Progenitor cell of endocrine pancreas (in vitro differentiated cells): ENCODE data around the gene NACAD. TPM values are rescaled to one million over a fixed set of nuclear protein-coding genes. Genes with fewer than 3 reads are reported as not detected.
A peak's percentile ranks its signal among the peaks of the same experiment; 100 is the strongest.

Experiments used
- DNase-seq: peaks from one replicate; pipeline ENCODE4 v3.0.0; 2021; ENCODE audit warnings: low spot score; ENCODE audit not compliant: unreplicated experiment
- H3K27ac Mint-ChIP-seq: 2 replicates; pipeline ENCODE4 v1.8.0; 2021; ENCODE audit warnings: mild to moderate bottlenecking, moderate library complexity, mixed read lengths
- H3K27me3 Mint-ChIP-seq: 2 replicates; pipeline ENCODE4 v1.8.0; 2021; ENCODE audit warnings: mixed read lengths
- H3K36me3 Mint-ChIP-seq: 2 replicates; pipeline ENCODE4 v1.8.0; 2022; ENCODE audit warnings: mixed read lengths; ENCODE audit not compliant: insufficient read depth
- H3K4me1 Mint-ChIP-seq: 2 replicates; pipeline ENCODE4 v1.8.0; 2021; ENCODE audit warnings: low read depth, mixed read lengths
- H3K4me3 Mint-ChIP-seq: 2 replicates; pipeline ENCODE4 v1.8.0; 2021; ENCODE audit warnings: low read depth, mild to moderate bottlenecking, moderate library complexity, mixed read lengths
- H3K9me3 Mint-ChIP-seq: 2 replicates; pipeline ENCODE4 v1.8.0; 2021; ENCODE audit warnings: low read depth, mixed read lengths
- CTCF ChIP-seq: fragments of 200-600 bp; sonication (generic); IDR thresholded peaks from one replicate; pipeline ENCODE4 v1.5.0; 2021; ENCODE audit warnings: antibody characterized with exemption, mild to moderate bottlenecking; ENCODE audit not compliant: unreplicated experiment
- total RNA-seq: library from RNA; stranded (reverse); gene quantifications from 2 replicates; pipeline ENCODE4 v1.2.1, GENCODE V29; 2021

The NACAD gene
- total RNA-seq, 1 donor from 2014 or later = 11.7 TPM

GRCh38 chr7:45092100-45092930 lies 3.5 kb upstream of the NACAD start:
- Mint-ChIP-seq H3K27ac (no peak overlapping the region), H3K4me3 (no peak overlapping the region), H3K9me3 (no peaks in the 10 kb centered on the region), H3K4me1 (no peaks in the 10 kb centered on the region), H3K27me3 (peaks cover 26% of the 10 kb centered on the region), H3K36me3 (no peaks in the 10 kb centered on the region)
- no peak for DNase-seq
- TF ChIP-seq CTCF = no peak

DNA sequence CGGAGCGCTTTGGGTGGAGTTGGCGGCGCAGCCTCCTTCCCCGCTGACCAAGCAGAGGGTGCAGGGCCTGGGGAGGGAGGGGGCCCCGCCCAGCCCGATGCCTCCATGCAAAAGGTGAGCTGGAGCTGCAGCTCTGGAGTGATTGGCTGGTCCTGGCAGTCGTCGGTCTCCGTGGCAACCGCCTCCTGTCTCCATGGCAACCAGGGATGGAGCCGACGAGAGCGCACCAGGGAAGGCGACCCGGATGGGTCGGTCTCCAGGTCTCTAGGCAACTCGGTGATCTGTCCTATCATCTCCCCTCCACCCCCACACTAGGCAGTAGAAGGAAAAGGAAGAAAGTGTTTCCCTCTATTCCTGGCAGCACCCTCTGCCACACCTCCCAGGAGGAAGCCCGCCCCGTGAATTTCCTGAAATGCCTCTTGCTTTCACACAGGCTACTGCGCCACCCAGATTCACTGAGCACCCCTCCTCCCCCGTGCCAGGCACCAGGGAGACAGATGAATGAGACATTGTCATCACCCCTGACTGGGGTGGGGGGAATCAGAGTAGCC lies 647 bp upstream of the NACAD start:
- TF ChIP-seq CTCF = no peak
- H3K36me3 Mint-ChIP-seq = no peaks in the 10 kb centered on the region
- peak; percentile 67 for DNase-seq
- no peaks in the 10 kb centered on the region for H3K4me1 Mint-ChIP-seq
- peak overlapping the region; percentile 73 for H3K4me3 Mint-ChIP-seq
- no peak overlapping the region for H3K27ac Mint-ChIP-seq
- no peaks in the 10 kb centered on the region for H3K9me3 Mint-ChIP-seq
- peaks cover 31% of the 10 kb centered on the region for H3K27me3 Mint-ChIP-seq

DNA sequence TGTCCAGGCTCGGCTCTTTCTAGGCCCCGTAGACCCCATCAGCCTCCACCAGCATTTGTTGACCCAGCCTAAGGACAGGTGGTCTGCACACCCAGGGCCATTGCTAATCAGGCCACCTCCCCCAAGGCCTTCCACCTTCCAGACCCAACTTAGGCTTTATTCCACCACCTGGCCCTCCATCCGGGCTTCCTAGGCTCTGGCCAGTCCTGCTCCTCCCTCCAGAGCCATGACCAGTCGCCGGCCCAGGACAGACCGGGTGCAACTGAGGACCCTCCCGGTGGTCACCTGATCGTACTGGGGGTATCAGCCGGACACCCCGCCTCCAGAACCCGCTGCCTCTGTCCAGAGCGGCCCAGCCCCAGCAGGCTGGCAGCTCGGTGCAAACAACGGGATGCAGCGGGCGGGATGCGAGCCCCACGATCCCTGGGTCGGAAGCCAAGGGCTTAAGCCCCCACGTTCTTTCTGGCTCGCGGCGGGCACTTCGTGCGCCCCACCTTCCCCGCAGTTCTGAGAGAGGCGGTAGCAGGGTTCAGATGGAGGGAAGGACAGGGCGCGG lies 545 bp downstream of the NACAD start:
- Mint-ChIP-seq H3K4me3 (peak overlapping the region; percentile 65), H3K36me3 (no peaks in the 10 kb centered on the region), H3K9me3 (no peaks in the 10 kb centered on the region), H3K27ac (no peak overlapping the region), H3K4me1 (no peaks in the 10 kb centered on the region), H3K27me3 (peaks cover 31% of the 10 kb centered on the region)
- TF ChIP-seq CTCF = no peak
- DNase-seq = no peak

GRCh38 chr7:45087301-45088145 lies 1.2 kb downstream of the NACAD start:
- Mint-ChIP-seq H3K9me3 (no peaks in the 10 kb centered on the region), H3K27me3 (peaks cover 27% of the 10 kb centered on the region), H3K4me3 (peak overlapping the region; percentile 65), H3K36me3 (no peaks in the 10 kb centered on the region), H3K27ac (no peak overlapping the region), H3K4me1 (no peaks in the 10 kb centered on the region)
- TF ChIP-seq CTCF = no peak
- DNase-seq = no peak
